Hindlimb muscle (tissue), 1 donor: ENCODE data around the gene AIG1. TPM values are rescaled to one million over a fixed set of nuclear protein-coding genes. Genes with fewer than 3 reads are reported as not detected.
"Not testable (repeated sequence)": the region's sequence is repeated elsewhere in the genome, so short reads cannot be mapped to it uniquely, and the experiment has no call there.

Experiments used
- DNase-seq: peaks from one replicate; pipeline ENCODE4 v3.0.0-alpha.2; 2013
- polyA plus RNA-seq: library from polyadenylated mRNA; unstranded; fragments of 120-200 nt; gene quantifications from one replicate; pipeline ENCODE4 v1.2.1, GENCODE V29; 2013; ENCODE audit not compliant: insufficient read length

The AIG1 gene
- polyA plus RNA-seq, 1 donor = 35.9 TPM

GRCh38 chr6:143167224-143167623, 106.5 kb downstream of the AIG1 start:
- DNase-seq = no peak

- not testable (repeated sequence) for DNase-seq
Observed at GRCh38 chr6:143168396-143168816, 107.7 kb downstream of the AIG1 start.

GRCh38 chr6:143169440-143169839, 108.8 kb downstream of the AIG1 start:
- no peak for DNase-seq

- DNase-seq = no peak
Observed at GRCh38 chr6:143174516-143174915, 113.8 kb downstream of the AIG1 start.

- DNase-seq = no peak
Observed at GRCh38 chr6:143174951-143175350, 114.3 kb downstream of the AIG1 start.

GRCh38 chr6:143176090-143177021, 115.7 kb downstream of the AIG1 start:
- no peak for DNase-seq

- DNase-seq = no peak
Observed at GRCh38 chr6:143177706-143178105, 117.0 kb downstream of the AIG1 start.

- no peak for DNase-seq
Observed at GRCh38 chr6:143179096-143179495, 118.4 kb downstream of the AIG1 start.

- peak; percentile 57 for DNase-seq
Observed at GRCh38 chr6:143179901-143180612, 119.4 kb downstream of the AIG1 start.

GRCh38 chr6:143180826-143181225, 120.1 kb downstream of the AIG1 start:
- no peak for DNase-seq

- DNase-seq = no peak
Observed at GRCh38 chr6:143183666-143184065, 123.0 kb downstream of the AIG1 start.

- DNase-seq = no peak
Observed at GRCh38 chr6:143185288-143185687, 124.6 kb downstream of the AIG1 start.

- DNase-seq = peak; percentile 65
Observed at GRCh38 chr6:143187238-143187923, 126.7 kb downstream of the AIG1 start.

- no peak for DNase-seq
Observed at GRCh38 chr6:143188292-143188691, 127.6 kb downstream of the AIG1 start.

GRCh38 chr6:143191361-143191760, 130.7 kb downstream of the AIG1 start:
- DNase-seq = no peak

GRCh38 chr6:143192766-143193165, 132.1 kb downstream of the AIG1 start:
- no peak for DNase-seq

- DNase-seq = no peak
Observed at GRCh38 chr6:143193571-143194094, 132.9 kb downstream of the AIG1 start.

- no peak for DNase-seq
Observed at GRCh38 chr6:143194095-143194589, 133.5 kb downstream of the AIG1 start.

GRCh38 chr6:143195349-143195845, 134.7 kb downstream of the AIG1 start:
- DNase-seq = no peak

GRCh38 chr6:143196525-143197225, 136.0 kb downstream of the AIG1 start:
- DNase-seq = no peak

- no peak for DNase-seq
Observed at GRCh38 chr6:143197377-143197776, 136.7 kb downstream of the AIG1 start.

- DNase-seq = no peak
Observed at GRCh38 chr6:143198312-143198711, 137.6 kb downstream of the AIG1 start.
